IPS DF 4.7 (cell line): ENCODE data around the gene AMER2.

Source experiments
- DNase-seq: peaks from one replicate; pipeline ENCODE4 v3.0.0-alpha.2; 2013; ENCODE audit warnings: low spot score; ENCODE audit errors: extremely low read depth

AMER2 gene, protein sequence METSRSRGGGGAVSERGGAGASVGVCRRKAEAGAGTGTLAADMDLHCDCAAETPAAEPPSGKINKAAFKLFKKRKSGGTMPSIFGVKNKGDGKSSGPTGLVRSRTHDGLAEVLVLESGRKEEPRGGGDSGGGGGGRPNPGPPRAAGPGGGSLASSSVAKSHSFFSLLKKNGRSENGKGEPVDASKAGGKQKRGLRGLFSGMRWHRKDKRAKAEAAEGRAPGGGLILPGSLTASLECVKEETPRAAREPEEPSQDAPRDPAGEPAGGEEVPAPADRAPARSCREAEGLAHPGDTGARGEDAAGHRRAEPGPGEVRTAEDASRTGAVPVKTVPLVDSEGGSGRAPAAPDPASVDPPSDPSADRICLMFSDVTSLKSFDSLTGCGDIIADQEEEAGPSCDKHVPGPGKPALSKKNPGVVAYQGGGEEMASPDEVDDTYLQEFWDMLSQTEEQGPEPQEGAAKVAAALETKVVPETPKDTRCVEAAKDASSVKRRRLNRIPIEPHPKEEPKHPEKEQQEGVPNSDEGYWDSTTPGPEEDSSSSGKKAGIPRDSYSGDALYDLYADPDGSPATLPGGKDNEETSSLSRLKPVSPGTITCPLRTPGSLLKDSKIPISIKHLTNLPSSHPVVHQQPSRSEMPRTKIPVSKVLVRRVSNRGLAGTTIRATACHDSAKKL

DNA sequence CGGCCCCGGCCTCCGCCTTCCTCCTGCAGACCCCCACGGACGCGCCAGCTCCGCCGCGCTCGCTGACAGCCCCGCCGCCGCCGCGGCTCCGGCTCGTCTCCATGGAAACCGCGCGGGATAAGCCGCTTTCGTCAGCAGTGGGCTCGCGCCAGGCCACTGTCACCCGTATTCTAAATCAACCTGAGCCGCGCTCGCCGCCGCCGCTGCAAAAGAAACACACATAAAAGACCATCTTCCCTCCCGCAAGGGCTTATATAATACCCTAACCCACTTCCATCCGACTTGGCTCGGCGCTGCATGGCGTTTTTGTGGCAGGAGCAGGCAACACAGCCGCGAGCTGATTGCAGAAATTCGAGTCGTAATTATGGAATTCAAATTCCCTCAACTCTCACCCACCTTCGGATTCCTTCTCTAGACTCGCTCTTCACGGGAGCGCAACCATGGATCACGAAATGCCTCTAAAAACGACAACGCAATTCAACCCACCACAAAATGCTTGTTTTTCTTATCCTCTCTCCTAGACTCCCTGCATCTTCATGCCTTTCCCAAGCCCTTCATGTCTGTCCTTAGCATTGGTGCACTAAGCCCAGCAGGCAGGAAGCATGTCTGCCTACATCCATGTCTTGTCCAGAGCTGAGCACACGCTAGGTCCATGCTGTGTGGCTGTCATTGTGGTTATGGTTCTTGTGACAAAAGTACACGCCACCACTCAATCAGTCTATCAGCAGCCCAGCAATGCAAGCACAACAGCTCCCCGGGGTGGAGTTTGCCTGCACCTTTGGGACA, at the start of gene AMER2:
AMER2 (minus strand) TSS at position 772 of the 786 bp plus-strand sequence; CDS start at position 103, 669 bp downstream.
- no peak for DNase-seq

DNA sequence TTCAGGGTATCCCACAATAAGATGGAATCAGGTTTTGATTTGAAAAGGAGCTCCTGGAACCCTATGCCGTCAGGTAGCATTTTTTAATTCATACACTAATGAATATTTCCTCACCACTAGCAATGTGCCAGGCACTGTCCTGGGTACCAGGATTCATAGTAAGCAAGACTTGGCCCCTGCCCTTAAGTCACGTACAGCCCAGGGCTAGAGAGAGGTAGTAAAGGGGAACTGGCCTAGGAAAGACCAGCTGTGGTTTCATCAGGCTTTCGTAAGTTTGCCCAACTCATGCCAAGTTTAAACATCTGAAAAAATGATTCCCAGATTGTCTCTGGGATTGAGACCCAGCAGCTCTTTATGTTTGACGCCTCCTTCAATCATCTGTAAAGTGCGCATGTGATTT, 45.9 kb upstream of the AMER2 start:
- no peak for DNase-seq

DNA sequence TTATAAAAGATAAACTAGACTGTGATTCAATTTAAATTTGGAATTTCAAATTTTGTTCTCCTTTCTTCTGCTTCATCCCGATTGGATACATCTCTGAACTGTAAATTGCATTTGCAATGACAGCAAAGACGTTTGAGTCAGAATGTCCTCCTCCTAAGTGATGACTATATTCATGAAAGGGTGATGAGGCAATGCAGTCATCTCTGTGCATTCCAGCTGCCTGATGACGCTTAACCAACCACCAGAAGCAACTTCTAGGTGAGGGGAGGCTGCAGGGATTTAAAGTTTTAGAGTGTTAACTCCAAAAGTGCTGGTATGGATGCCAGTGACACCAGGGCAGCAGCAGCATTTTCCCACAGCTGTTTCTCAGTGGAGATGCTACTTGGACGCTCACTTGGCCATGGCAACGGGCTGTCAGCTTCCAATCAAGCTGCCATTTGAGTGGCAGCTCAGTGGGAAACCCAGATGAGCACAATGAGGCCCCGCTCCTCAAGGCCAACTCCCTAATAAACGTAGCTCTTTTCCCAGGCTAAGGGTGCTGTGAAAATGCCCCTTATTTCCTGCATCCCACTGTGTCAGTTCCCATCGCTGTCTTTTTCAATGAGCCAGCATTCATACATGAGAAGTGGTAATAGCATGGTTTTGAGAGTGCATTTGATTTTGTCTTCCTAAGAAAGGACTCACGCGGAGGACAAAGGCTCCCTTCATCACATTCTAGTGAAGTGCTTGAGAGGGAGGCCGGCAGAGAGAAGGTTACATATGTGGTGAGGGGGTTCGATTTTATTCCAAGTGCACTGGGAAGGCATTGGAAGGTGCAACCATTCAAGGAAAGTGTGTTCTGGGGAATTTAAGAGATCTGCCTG, 45.2 kb upstream of the AMER2 start:
- DNase-seq, result no peak

DNA sequence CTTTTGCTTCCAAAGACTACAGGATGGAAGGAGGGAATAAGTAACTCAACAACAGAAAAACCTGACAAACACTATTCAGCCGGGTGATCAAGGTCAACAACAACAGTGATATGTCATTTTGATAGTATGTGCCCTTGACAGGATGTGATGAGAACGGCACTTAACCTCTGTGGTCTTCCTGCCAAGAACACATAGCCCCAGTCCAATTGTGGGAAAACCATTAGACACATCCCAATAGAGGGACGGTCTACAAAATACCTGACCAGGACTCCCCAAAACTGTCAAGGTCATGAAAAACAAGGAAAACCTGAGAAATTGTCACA, 43.1 kb upstream of the AMER2 start:
- no peak for DNase-seq

DNA sequence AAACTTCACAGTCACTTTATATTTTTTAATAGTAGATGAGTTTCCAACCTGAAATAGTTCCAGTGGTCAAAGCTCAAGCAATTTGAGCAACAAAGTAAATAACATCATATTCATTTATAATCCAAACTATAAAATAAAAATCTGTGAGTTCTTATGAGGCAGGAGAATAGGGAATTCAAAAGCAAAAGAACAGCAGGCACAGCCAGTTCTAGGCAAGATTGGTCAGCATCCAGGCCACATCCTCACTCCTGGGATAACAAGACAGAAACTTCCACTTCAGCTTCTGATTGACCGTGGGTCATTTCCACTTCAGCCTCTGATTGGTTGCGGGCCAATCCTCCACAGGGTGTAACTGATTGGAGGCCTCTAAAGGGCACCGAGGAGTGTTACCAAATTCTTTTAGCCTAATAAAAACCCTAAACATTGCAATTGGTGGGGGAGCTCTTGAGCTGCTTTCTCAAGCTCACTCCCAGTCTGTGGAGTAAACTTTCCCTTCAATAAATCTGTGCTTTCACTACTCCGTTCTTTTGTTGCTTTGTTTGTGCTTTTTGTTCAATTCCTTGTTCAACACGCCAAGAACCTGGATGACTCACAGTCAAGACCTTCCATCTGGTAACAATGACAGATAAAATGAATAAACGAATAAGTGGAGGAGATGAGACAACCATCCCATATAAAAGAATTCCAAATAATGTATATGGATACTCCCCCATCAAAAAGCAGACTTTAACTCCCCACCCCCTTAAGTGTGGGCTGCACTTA, 42.6 kb upstream of the AMER2 start:
- peak; percentile 14 for DNase-seq

DNA sequence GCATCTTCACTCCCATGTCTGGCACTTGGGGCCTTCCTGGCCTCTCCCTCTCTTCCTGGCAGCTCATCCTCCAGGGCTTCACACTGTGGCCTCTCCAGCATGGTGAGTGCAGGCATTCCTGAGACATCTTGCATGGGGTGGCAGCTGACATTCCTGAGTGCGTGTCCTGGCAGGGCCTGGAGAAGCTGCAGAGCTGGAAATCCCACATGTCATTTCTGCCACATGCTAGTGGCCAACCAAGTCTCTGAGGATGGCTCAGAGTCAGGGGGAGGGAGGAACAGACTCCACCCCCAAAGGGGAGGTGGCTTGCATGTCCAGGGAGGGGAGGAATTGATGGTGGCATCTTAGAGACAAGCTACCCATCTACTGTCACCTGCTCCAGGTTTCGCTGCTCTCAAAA, 41.6 kb upstream of the AMER2 start:
- DNase-seq, result no peak

DNA sequence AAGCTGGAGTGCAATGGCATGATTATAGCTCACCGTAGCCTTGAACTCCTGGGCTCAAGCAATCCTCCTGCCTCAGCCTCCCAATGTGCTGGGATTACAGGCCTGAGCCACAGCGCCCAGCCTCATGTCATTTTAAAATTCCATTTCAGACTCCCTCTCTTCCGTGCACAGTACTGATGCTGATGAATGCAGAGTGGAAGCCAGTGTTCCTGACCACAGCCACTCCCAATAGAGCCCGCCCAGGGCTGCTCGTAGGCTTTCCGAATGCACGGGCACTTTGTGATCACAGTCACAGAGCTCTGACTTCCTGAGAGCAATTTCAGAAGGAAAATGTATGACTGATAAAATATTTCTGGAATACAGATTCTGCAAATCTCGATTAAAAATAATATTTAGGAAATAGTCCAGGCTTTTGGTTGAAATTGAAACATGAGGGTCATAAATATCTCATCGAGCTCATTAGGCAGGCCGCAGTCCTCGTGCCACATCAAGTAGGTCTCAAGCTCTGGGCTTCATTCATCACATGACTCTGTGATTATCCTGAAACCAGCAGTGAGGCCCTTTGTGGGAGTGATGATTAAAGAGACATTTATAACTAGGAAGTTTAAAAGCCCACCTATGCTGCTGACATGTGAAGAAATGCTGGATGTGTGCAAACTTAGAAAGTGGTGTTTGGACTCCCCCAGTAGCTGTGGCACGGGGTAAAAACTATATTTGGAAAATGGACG, 38.9 kb upstream of the AMER2 start:
- DNase-seq, result no peak

DNA sequence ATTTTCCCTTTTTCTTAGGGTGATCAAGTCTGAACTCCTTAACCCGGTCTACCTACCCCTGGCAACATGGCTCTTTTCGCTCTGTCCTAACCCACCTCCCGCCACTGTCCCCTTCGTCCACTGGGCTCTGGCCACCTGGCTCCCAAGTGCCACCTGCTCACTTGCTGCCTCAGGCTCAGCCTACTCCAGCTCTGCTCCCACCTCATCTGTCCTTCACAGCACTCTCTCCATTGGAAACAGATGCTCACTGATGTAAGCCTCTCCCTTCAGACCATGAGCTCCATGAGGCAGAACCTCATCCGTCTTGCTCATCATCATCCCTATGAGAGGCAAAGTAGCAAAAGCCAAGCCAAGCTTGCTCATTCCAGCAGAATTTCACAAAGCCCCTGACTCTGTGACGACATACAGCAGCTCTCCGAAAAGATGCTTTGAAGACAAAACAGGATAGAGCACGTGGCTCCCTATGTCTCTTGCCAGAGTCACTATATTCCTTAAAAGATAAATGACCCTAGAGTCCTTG, 35.3 kb upstream of the AMER2 start:
- no peak for DNase-seq

DNA sequence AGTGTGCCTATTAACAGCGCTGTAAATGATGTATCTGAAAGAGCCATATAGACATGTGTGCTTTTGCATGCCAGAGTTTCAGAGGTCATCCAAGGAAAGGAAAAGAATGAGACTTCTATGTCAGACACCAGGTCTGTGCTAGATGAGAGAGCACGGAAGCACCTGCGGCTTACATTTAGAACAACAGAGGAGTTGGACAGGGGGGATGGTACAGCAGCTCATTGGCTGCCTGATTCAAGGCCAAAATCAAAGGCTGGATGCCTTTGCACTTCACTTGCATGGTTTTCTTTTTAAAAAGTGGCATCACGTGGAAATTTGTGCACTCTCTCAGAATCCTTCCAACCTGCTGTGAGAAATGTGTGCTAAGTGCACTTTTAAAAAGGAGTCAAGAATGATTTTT, 32.8 kb upstream of the AMER2 start:
- DNase-seq, result no peak

DNA sequence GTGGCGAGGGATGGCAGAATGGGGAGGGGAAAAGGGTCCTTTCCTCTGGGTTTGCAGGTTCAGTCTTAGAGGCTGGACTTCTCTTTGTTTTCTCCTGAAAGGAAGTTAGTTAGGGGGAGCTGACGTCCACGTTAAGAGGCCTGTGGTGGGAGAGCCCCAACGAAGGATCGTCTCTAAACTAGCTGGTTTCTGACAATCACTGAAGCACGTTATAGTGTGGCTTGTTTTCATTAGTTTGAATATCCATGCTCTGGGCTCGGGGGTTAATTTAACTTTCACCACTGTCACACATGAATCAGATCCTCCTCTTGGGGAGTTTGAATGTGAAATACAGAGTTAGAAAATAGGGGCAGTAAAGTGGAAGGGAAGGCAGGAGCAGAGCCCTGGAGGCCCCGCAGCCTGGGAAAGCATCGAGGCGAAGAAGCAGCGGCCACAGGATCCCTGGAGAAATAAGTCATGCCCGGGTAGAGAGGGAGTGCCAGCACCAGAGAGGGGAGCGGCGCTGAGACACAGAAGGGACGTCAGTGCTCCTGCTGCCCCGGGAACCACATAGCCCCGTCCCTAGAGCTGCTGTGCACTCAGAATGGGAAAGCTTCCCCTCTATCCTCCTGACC, 31.1 kb upstream of the AMER2 start:
- no peak for DNase-seq

DNA sequence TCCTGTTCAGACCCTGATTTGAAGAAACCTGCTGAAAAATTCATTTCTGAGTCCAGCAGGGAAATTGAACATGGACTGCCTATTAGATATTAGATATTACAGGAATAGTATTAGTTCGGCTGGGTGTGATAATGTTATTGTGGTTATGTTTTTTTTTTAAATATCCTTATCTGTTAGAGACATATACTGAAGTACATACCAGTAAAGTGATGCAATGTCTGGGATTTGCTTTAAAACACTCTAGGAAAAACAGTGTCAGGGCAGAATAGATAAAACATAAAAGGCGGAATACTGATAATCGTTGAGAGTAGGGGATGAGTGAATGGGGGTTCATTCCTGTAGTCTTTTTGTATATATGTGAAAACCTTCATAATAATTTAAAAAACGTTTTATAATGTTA, 28.7 kb upstream of the AMER2 start:
- DNase-seq, result no peak

DNA sequence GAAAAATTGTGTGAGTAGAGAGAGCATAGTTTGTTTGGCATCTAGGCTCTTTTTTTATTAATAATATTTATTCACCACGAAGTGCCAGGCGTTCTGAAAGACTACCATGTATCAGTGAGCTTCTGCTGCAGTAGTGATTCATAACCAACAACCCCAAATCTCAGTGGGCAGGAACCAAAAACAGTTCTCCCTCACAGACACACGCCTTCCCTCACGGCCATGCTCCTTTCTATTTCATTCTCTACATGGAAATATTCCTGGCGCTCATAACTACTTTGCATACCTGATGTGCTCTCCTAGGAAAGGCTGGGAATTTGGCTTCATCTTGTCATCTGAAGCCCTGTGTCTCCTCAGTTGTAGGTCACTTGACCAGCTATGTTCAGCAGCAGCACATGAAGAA, 26.6 kb upstream of the AMER2 start:
- DNase-seq, result no peak

DNA sequence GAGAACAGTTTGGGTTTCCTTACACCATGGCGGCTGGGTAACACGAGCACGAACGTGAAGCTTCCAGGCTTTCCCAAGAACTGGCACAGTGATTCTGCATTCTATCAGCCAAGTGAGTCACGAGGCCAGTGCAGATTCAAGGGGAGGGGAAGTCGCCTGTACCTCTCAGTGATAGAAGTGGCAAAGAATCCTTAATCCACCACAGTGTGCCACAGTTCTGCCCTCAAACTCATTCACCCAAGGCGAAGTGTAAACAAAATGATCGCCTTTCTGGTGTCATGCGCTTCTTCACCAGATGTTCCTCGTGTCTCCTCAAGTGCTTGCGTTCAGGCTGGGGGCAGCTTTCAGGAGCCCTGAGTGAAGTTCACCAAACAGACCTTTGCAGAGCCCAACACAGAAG, 24.9 kb upstream of the AMER2 start:
- DNase-seq, result no peak

DNA sequence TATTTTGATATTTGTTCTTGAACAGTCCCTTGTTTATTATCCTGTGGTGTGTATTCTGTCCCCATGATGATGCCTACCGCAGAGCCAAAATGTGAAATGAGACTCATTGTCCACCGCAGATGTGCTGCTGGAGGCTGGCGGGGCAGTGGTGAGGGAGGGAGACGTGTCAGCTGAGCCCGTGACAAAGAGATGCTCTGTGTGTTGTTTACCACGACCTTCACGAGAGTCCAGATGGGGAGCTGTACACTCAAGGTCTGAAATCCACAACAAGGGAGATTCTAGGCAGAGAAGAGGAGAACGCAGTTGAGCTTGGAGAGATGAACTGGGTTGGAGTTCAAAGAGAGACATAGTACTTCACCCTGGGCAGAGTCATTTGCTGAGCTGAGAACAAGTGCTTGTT, 20.8 kb upstream of the AMER2 start:
- DNase-seq, result no peak

DNA sequence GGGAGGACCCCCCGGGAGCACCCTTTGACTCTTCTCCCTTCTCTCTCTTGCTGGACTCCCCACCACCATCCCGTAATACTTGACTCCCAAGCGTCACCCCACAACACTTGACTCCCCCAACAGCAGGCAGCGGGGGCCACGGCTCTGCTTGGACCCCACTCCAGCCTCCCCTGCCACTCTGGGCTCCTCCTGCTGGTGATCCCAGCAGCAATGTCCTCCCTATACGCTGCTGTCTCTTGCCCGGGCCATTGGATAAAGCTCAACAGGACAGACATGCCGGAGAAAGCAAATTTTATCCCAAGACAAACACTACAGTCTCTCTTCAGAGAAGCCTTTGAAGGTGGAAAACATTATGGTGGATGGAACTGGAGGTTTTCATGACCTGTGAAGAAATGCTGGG, 20.4 kb upstream of the AMER2 start:
- DNase-seq, result no peak

DNA sequence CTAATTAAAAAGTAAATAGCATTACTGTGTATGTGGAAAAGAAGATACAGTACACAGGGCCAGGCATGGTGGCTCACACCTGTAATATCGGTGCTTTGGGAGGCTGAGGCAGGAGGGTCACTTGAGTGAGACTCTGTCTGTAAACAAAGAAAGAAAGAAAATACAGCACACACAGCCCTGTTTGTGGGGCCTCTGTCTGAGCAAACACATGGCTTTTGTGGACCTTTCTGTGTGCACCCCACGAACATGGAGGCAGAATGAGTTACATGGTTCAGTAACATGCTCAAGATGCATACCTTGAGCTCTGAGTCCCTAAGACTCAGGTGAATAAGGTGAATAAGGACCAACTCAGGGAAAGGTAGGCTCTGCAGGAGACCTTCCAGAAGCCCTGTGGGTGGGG, 20.0 kb upstream of the AMER2 start:
- no peak for DNase-seq

DNA sequence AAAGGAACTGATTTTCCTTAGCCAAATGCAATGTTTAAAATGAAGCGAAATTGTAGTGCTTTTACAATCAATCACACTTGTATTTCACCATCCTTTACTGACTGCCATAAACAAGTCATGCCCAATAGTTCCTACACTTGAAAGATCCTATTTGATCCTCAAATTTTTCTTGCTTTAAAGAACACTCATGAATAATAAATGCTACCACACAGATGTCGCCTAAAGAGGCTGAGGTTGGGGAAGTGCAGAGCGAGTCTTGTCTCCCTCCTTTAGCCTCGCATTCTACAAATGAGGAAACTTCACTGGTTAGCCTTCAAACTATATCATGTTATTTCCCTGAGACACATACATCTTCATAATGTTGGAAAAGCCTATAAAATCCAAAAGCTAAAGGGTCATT, 18.7 kb upstream of the AMER2 start:
- no peak for DNase-seq

DNA sequence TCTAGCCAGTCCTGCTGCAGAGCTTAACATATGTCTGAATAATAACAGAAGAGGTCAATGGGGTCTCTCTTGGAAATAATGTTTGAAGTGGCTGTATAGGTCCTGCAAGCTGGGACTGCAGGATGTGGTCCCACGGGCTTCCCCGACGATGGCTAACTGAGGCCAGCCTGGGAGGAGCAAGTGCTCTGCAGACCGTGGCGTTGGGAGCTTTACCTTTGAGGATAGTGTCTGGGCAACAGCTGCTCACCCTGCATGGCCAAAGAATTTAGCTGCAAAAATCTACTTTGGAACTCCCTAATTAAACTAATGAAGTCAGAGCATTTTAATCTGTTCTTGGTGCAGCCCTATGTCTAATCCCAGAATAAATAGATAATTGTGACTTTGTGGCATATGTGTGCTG, 18.2 kb upstream of the AMER2 start:
- DNase-seq, result no peak

DNA sequence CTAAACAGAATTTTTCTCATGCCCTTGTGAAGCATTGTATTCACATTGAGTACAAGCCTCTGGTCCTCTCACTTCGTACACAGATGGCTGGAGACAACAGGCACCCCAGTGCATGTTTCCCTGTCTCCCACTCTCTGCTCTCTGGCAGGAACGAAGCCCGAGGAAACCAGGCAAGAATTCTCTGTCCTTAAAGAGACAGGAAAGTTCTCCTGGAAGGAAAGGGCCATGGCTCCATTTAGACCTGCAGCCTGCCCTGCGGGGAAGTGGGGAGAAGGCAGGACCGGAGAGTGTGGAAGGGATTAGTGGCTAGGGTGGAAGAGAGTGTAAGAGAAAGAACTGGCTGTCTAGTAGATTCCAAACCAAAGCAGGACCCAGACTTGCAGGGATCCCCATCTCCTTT, 15.5 kb upstream of the AMER2 start:
- DNase-seq, result no peak
